HCT116 (cell line): ENCODE results near the gene BIVM. TPM values are rescaled to one million over a fixed set of nuclear protein-coding genes. Genes with fewer than 3 reads are reported as not detected.

Experiments used
- ATAC-seq: fragments of 200-7000 bp; cut with Tn5 transposase; 2 replicates; pipeline ENCODE4 v1.9.1; 2020; ENCODE audit warnings: mild to moderate bottlenecking, moderate library complexity
- BruUV-seq: library from RNA; stranded (reverse); fragments of 400-500 nt; replicated peaks from 2 replicates; lab custom pipeline; 2021; lab: Mats Ljungman, UMichigan
- CTCF ChIA-PET: fragments of 300-600 bp; sonication (Branson Sonifier 250); formaldehyde crosslinking; loops from one replicate; lab custom pipeline; 2021; ENCODE audit warnings: antibody characterized with exemption; lab: Charles Lee
- POLR2A ChIA-PET: fragments of 300-600, 350-600 bp; sonication (Branson Sonifier 250); formaldehyde crosslinking; loops from one replicate; lab custom pipeline; 2021; ENCODE audit warnings: antibody characterized with exemption; lab: Charles Lee
- RAD21 ChIA-PET, 2 experiments: fragments of 300-600 bp; sonication (Branson Sonifier 250); formaldehyde crosslinking; loops; one replicate each; lab custom pipeline; 2023; ENCODE audit warnings: low total read pairs in 2 of 2; ENCODE audit not compliant: uncharacterized antibody in 2 of 2, unreplicated experiment in 2 of 2, low non-redundant PET in 1 of 2; lab: Charles Lee
- DNase-seq: peaks from one replicate; pipeline ENCODE4 v3.0.0-alpha.2; 2010; ENCODE audit warnings: low read depth, low spot score
- H2AFZ ChIP-seq: fragments of 200-600 bp; shearing (Covaris generic), sonication (generic); 2 replicates; pipeline ENCODE4 v1.6.1; 2017; ENCODE audit warnings: low read depth, mixed run types, mixed read lengths, antibody characterized with exemption, low read length; ENCODE audit not compliant: poor library complexity, severe bottlenecking
- H3K27ac ChIP-seq: 2 replicates; pipeline ENCODE4 v1.5.1; 2012; ENCODE audit warnings: low read depth, low read length
- H3K27me3 ChIP-seq: fragments of 200-600 bp; sonication (generic); 2 replicates; pipeline ENCODE4 v1.6.1; 2016; ENCODE audit warnings: mixed run types, low read length, mixed read lengths; ENCODE audit not compliant: insufficient read depth
- H3K36me3 ChIP-seq, 2 experiments: fragments of 200-500 bp in 1 of 2; fragments of 200-600 bp in 1 of 2; sonication (Bioruptor generic) in 1 of 2; sonication (generic) in 1 of 2; 2 replicates each; pipeline versions ENCODE4 v1.5.1 to v1.6.1; 2014 to 2016; ENCODE audit warnings: low read length in 2 of 2, inconsistent platforms in 1 of 2, mixed read lengths in 1 of 2, mixed run types in 1 of 2; ENCODE audit not compliant: insufficient read depth in 2 of 2, control insufficient read depth in 1 of 2
- H3K4me1 ChIP-seq, 2 experiments: fragments of 200-600 bp in 1 of 2; sonication (generic) in 1 of 2; 2 replicates each; pipeline versions ENCODE4 v1.5.1 to v1.6.1; 2012 to 2017; ENCODE audit warnings: low read length in 2 of 2, inconsistent platforms in 1 of 2, mild to moderate bottlenecking in 1 of 2, mixed read lengths in 1 of 2, mixed run types in 1 of 2, moderate library complexity in 1 of 2; ENCODE audit not compliant: insufficient read depth in 2 of 2, control insufficient read depth in 1 of 2
- H3K4me2 ChIP-seq: fragments of 200-600 bp; sonication (generic); 2 replicates; pipeline ENCODE4 v1.6.1; 2017; ENCODE audit warnings: mixed run types, low read length, mixed read lengths
- H3K4me3 ChIP-seq, 2 experiments: fragments of 200-600 bp in 1 of 2; sonication (generic) in 1 of 2; replicated peaks in 1 of 2; 2 replicates each; pipeline ENCODE4 v1.5.1; 2011 to 2016; ENCODE audit warnings: low read length in 2 of 2, control low read depth in 1 of 2, low read depth in 1 of 2, mild to moderate bottlenecking in 1 of 2, mixed read lengths in 1 of 2, mixed run types in 1 of 2
- H3K79me2 ChIP-seq: fragments of 200-600 bp; sonication (generic); 2 replicates; pipeline ENCODE4 v1.6.1; 2017; ENCODE audit warnings: mild to moderate bottlenecking, mixed run types, low read length, moderate library complexity, mixed read lengths; ENCODE audit not compliant: insufficient read depth
- H3K9ac ChIP-seq: fragments of 200-600 bp; sonication (generic); 2 replicates; pipeline ENCODE4 v1.6.1; 2016; ENCODE audit warnings: low read length, mixed read lengths
- H3K9me2 ChIP-seq: fragments of 200-600 bp; sonication (generic), shearing (Covaris generic); 2 replicates; pipeline ENCODE4 v1.6.1; 2017; ENCODE audit warnings: mixed run types, mild to moderate bottlenecking, moderate library complexity; ENCODE audit not compliant: insufficient read depth
- H3K9me3 ChIP-seq, 2 experiments: fragments of 200-500 bp in 1 of 2; fragments of 200-600 bp in 1 of 2; sonication (Bioruptor generic) in 1 of 2; sonication (generic) in 1 of 2; 2 replicates each; pipeline ENCODE4 v1.6.1; 2014 to 2017; ENCODE audit warnings: low read length in 2 of 2, mixed read lengths in 2 of 2, inconsistent platforms in 1 of 2, low read depth in 1 of 2, mild to moderate bottlenecking in 1 of 2, mixed run types in 1 of 2, moderate library complexity in 1 of 2; ENCODE audit not compliant: control insufficient read depth in 1 of 2, insufficient read depth in 1 of 2
- H4K20me1 ChIP-seq: fragments of 200-600 bp; sonication (generic), shearing (Covaris generic); 2 replicates; pipeline ENCODE4 v1.6.1; 2017; ENCODE audit warnings: mixed run types, mild to moderate bottlenecking, moderate library complexity; ENCODE audit not compliant: insufficient read depth
- CEBPB ChIP-seq: IDR thresholded peaks from 2 replicates; pipeline ENCODE4 v1.6.1; 2012; ENCODE audit warnings: low read depth
- EGR1 ChIP-seq: IDR thresholded peaks from 2 replicates; pipeline ENCODE4 v1.6.1; 2012; ENCODE audit warnings: low read depth
- EZH2 ChIP-seq: fragments of 200-600 bp; sonication (generic); IDR thresholded peaks from 2 replicates; pipeline ENCODE4 v1.6.1; 2017; ENCODE audit warnings: antibody characterized with exemption, mixed run types
- EZH2phosphoT487 ChIP-seq: fragments of 200-600 bp; IDR thresholded peaks from 2 replicates; pipeline ENCODE4 v1.6.1; 2018; ENCODE audit warnings: antibody characterized with exemption, borderline replicate concordance
- FOSL1 ChIP-seq: IDR thresholded peaks from 2 replicates; pipeline ENCODE4 v1.6.1; 2012; ENCODE audit warnings: low read depth
- POLR2A ChIP-seq: IDR thresholded peaks from 2 replicates; pipeline ENCODE4 v1.7.0; 2011; ENCODE audit warnings: borderline replicate concordance; ENCODE audit not compliant: insufficient read depth, insufficient read length; ENCODE audit errors: extremely low read depth
- POLR2AphosphoS5 ChIP-seq: IDR thresholded peaks from 2 replicates; pipeline ENCODE4 v1.6.1; 2011; ENCODE audit warnings: mild to moderate bottlenecking, low read depth, low read length, moderate library complexity
- RAD21 ChIP-seq: IDR thresholded peaks from 2 replicates; pipeline ENCODE4 v1.6.1; 2012; ENCODE audit warnings: low read depth, mild to moderate bottlenecking
- SRF ChIP-seq: IDR thresholded peaks from 2 replicates; pipeline ENCODE4 v1.6.1; 2012; ENCODE audit warnings: low read depth
- YY1 ChIP-seq: IDR thresholded peaks from 2 replicates; pipeline ENCODE4 v1.6.1; 2011; ENCODE audit warnings: low read length, low read depth, moderate library complexity, mild to moderate bottlenecking; ENCODE audit not compliant: insufficient replicate concordance; ENCODE audit errors: extremely low read depth
- ZNF274 ChIP-seq: fragments of 200-500 bp; sonication (Bioruptor generic); IDR thresholded peaks from 2 replicates; pipeline ENCODE4 v1.6.1; 2014; ENCODE audit warnings: mild to moderate bottlenecking, low read depth, low read length, inconsistent platforms
- intact Hi-C: fragments of 100-400 bp; cut with micrococcal nuclease; formaldehyde crosslinking; loops from 2 replicates; pipeline ENCODE4 v1.10.0; 2022
- total RNA-seq: library from RNA; stranded (reverse); gene quantifications from one replicate; pipeline ENCODE4 v1.2.1, GENCODE V29; 2021; ENCODE audit not compliant: unreplicated experiment
- TF ChIP-seq, protein P1 (sequence below): IDR thresholded peaks from 2 replicates; pipeline ENCODE4 v1.6.1; 2011; ENCODE audit warnings: mild to moderate bottlenecking, low read length, moderate library complexity; ENCODE audit not compliant: insufficient replicate concordance; ENCODE audit errors: extremely low read depth
- TF ChIP-seq, protein P2 (sequence below): IDR thresholded peaks from 2 replicates; pipeline ENCODE4 v1.6.1; 2012; ENCODE audit warnings: low read depth
- TF ChIP-seq, protein P3 (sequence below): IDR thresholded peaks from 2 replicates; pipeline ENCODE4 v1.6.1; 2012

BIVM gene
- total RNA-seq, 1 experiment from 2014 or later, result 11.3 TPM

DNA sequence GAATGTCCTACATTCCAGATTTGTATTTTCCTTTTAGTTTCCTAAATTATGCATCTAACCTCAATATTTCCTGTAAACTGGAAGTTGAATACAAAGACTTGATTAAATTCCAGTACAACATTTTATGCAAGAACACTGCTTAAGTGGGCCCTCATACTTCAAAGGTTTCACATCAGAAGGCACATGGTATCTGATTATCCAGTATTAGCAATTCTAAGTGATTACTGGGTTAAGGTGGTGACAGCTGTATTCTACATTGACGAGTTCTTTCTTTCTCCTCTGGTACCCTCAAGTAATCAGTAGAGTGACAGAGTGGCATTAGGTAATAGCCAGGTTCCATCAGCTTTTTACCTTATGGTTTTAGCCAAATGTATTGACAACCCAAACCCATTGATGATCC lies 18.3 kb downstream of the BIVM start (continued):
- TF ChIP-seq, protein P1, sequence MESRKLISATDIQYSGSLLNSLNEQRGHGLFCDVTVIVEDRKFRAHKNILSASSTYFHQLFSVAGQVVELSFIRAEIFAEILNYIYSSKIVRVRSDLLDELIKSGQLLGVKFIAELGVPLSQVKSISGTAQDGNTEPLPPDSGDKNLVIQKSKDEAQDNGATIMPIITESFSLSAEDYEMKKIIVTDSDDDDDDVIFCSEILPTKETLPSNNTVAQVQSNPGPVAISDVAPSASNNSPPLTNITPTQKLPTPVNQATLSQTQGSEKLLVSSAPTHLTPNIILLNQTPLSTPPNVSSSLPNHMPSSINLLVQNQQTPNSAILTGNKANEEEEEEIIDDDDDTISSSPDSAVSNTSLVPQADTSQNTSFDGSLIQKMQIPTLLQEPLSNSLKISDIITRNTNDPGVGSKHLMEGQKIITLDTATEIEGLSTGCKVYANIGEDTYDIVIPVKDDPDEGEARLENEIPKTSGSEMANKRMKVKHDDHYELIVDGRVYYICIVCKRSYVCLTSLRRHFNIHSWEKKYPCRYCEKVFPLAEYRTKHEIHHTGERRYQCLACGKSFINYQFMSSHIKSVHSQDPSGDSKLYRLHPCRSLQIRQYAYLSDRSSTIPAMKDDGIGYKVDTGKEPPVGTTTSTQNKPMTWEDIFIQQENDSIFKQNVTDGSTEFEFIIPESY, result no peak
- TF ChIP-seq RAD21, result no peak
- no peak for TF ChIP-seq EGR1
- TF ChIP-seq EZH2, result no peak
- no peak for TF ChIP-seq CEBPB
- TF ChIP-seq EZH2phosphoT487, result no peak
- TF ChIP-seq, all 23 proteins: peak for 0

DNA sequence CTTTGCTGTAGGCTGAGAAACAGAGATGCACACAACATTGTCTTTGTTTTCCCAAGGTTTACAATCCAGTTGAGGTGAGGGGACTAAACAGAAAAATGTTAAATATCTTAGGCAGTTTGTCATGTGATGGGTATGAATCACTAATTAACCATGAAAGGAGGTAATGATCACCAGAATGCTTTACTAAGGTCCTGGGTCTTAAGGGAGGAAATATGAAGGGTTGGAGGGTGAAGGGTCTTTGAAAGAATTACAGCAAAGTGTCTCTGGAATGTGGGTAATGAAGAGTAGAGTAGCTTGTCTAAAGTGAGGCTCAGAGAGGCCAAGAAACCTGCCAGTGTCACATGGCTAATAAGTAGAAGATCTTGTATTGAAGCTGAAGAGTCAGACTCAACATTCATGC lies 19.0 kb downstream of the BIVM start:
- Histone ChIP-seq H2AFZ (no peak overlapping the region), H3K9ac (no peak overlapping the region), H3K9me3 (no peaks in the 10 kb centered on the region), H3K36me3 (peaks cover 8 to 10% of the 10 kb centered on the region in 2 experiments; a peak in 2 of 4 replicates), H3K79me2 (peaks cover 11% of the 10 kb centered on the region), H3K27ac (no peak overlapping the region), H3K4me2 (no peak overlapping the region), H3K9me2 (no peaks in the 10 kb centered on the region), H3K4me3 (no peak overlapping the region), H4K20me1 (no peaks in the 10 kb centered on the region), H3K27me3 (no peaks in the 10 kb centered on the region), H3K4me1 (no peaks in the 10 kb centered on the region)
- ChIA-PET POLR2A (no interaction called here), RAD21 (no interaction called here), CTCF (no interaction called here)
- DNase-seq (no peak), ATAC-seq (no peak)
- no TSS peak for BruUV-seq
- intact Hi-C loops, result no loop called here
- TF ChIP-seq POLR2A (no peak), YY1 (no peak), FOSL1 (no peak), ZNF274 (no peak), EGR1 (no peak), POLR2AphosphoS5 (no peak), SRF (no peak)
- TF ChIP-seq, protein P2, sequence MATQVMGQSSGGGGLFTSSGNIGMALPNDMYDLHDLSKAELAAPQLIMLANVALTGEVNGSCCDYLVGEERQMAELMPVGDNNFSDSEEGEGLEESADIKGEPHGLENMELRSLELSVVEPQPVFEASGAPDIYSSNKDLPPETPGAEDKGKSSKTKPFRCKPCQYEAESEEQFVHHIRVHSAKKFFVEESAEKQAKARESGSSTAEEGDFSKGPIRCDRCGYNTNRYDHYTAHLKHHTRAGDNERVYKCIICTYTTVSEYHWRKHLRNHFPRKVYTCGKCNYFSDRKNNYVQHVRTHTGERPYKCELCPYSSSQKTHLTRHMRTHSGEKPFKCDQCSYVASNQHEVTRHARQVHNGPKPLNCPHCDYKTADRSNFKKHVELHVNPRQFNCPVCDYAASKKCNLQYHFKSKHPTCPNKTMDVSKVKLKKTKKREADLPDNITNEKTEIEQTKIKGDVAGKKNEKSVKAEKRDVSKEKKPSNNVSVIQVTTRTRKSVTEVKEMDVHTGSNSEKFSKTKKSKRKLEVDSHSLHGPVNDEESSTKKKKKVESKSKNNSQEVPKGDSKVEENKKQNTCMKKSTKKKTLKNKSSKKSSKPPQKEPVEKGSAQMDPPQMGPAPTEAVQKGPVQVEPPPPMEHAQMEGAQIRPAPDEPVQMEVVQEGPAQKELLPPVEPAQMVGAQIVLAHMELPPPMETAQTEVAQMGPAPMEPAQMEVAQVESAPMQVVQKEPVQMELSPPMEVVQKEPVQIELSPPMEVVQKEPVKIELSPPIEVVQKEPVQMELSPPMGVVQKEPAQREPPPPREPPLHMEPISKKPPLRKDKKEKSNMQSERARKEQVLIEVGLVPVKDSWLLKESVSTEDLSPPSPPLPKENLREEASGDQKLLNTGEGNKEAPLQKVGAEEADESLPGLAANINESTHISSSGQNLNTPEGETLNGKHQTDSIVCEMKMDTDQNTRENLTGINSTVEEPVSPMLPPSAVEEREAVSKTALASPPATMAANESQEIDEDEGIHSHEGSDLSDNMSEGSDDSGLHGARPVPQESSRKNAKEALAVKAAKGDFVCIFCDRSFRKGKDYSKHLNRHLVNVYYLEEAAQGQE, result no peak
- TF ChIP-seq, protein P3, sequence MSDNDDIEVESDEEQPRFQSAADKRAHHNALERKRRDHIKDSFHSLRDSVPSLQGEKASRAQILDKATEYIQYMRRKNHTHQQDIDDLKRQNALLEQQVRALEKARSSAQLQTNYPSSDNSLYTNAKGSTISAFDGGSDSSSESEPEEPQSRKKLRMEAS, result no peak
